Forelimb muscle (tissue), 1 donor: Measurements from ENCODE around the gene COQ8A. TPM values are rescaled to one million over a fixed set of nuclear protein-coding genes. Genes with fewer than 3 reads are reported as not detected.
A peak's percentile ranks its signal among the peaks of the same experiment; 100 is the strongest.

Experiments used
- DNase-seq: peaks from one replicate; pipeline ENCODE4 v3.0.0-alpha.2; 2013; ENCODE audit warnings: low read depth
- polyA plus RNA-seq: library from polyadenylated mRNA; unstranded; fragments of 120-200 nt; gene quantifications from one replicate; pipeline ENCODE4 v1.2.1, GENCODE V29; 2013; ENCODE audit not compliant: insufficient read length

Gene COQ8A
- 78.1 TPM for polyA plus RNA-seq

DNA sequence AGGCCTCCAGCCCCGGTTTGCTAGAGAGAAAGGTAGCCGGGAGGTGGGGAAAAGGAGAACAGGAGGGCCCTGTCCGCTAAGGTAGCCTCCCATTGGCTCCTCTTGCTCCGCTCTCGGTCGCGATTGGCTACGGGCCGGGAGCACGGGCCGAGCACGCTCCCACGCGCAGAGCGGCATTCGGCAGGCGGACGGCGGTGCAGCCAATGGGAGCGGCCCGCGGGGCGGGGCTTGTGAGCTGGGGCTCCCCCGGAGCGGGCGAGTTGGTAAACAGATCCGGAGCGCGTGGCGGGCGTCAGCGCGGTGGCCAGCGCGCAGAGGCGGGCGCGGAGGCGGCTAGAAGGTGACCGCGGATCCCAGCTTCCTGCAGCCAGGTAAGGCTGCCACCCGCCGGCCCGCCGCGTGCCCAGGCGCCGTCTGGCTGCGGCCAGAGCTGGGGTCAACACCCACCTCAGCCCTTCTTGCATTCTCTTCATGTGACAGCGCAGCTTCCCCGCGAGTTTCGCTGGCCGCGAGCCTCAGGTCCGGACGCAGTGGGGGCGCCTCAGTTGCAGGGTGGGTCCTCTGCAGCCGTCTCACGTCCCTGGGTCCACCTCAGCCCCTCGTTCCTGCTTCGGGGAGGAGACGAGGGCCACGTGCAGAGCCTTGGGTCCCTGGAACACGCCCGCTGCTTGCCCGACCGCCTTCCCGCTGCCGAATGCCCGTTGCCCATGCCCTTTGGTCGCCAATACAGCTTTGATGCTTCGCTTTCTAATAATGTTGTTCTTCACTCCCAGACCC, at the start of gene COQ8A:
Gene COQ8A (plus strand): TSS at position 266 of the 777 bp plus-strand sequence. CDS start 21,092 bp downstream, outside the sequence.
- peak; percentile 98 for DNase-seq

DNA sequence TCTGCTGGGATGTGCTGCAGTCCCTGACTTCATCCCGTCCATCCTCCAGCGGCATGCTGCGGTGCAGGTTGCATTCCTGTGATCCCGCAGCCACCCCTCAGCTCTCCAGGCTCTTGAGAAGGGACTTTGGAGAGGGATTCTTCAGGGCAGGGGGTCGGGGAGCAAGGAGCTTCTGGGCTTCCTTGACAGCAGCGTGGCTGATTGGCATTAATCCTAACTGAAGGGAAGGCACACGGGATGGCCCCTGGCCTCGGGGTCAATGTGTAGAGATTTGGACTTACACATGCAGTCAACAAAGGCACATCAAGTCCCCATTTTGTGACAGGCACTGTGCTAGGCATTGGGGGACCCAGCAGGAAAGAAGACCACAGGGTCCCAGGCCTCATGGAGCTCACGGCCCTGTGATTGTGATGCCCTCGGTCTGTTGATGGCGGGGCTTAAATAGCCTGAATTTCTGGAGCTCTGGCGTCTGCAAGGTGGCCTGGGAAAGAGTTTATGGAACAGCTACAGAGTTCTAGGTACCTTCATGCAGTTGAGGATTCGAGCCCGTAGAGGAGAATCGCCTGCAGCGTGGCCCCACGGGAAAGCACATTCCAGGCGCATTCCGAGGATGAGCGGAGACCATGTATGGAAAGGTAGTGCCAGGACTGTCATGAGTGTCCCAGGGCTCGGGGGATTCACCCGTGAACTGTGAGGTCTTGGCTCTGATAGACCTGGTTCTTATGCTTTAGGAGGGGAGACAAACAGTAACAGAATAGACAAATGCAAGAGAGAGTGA, 49.6 kb upstream of the COQ8A start:
- no peak for DNase-seq

DNA sequence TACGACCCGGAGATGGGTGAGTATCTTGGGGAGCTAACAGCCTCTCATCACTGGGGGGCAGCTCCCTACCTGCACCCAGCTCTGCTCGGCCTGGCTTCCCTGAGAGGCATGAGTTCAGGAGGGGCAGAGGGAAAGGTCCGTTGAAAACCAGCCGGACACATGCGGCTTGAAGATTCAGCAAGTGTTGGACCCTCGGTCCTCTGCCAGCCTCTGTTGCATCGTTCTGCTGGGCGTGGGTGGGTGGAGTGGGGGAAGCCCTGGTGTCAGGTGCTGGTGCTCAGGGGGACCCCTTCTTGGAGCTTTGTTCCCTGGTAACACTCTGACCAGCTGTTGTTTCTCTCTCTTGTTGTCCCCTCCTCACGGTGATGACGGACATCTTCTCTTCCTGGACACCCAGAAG, 48.7 kb upstream of the COQ8A start:
- no peak for DNase-seq

DNA sequence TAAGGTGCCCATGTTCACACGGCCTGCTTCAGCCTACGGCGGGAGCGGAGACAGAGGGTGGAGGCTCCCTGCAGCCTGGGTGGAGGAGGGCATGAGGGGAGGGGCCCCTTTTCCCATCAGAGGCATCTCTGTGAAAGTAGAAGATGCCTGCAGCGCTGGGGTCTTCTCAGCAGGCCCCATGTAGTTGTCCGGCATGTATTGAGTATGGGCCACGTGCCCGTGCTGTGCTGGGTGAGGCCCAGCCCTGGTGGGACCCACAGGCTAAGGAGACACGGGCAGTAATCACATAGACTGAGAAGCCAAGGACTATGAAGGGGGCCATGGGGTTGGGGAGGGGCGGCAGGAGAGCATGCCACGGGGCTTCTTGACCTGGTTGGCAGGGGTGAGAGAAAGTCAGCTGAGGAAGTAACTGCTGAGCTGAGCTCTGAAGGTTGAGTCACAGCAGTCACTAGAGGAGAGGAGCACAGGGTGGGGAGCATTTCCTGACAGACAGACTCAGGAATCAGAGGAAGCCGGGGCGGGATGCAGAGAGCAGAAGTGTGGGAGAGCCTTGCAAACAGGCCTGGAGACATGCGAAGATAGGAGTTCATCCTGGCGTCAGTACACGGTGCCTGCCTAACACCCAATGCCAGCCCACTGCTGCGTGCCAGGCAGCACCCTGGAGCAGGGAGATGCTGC, 48.1 kb upstream of the COQ8A start:
- DNase-seq = no peak

DNA sequence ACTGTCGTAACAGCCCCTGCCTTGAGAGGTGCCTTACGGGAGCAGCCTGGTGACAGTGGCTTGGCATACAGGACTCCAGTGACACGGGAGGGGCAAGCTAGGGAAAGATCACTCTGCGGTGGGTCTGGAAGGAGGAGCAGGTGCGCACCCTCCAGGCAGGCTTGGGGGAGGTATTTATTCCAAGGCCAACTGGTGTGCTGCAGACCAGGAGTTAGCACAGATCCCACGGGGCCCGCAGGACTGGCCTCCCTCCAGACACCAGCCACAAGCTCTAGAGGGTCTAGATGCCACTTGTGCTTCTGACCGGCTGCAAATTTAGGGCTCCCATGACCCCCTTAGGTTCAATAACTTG, 47.6 kb upstream of the COQ8A start:
- DNase-seq = no peak

GRCh38 chr1:226893936-226894335, 46.2 kb upstream of the COQ8A start:
- no peak for DNase-seq

GRCh38 chr1:226894826-226895225, 45.3 kb upstream of the COQ8A start:
- DNase-seq = no peak

DNA sequence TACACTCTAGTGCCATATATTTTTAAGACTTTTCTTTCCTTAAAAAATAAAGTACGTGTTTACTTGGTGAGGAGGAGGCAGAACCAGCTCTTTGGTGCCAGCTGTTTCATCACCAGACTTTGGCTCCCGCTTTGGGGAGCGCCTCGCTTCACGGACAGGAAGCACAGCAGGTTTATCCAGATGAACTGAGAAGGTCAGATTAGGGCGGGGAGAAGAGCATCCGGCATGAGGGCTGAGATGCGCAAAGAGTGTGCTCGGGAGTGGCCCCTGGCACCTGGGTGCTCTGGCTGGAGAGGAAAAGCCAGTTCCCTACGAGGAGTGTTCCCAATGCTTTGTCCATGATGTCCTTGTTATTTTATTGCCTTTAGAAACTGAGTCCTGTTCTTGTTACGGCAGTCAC, 44.5 kb upstream of the COQ8A start:
- no peak for DNase-seq

DNA sequence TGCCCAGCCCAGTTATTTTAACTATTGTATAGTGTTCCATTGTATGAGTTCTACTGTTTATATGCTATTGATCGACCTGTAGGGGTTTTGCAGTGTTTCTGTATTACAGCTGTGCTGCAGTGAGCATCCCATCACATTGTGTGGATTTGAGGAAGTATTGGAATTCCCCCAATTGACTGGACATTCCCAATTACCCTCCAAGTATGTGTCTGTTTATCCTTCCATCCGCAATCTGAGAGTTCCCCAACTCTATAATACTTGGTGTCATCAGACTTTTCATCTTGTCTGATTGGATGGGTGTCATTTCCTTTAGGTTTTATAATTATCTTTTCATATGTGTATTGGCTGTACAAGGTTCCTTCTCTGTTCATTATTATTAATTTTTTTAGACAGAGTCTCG, 41.8 kb upstream of the COQ8A start:
- no peak for DNase-seq

DNA sequence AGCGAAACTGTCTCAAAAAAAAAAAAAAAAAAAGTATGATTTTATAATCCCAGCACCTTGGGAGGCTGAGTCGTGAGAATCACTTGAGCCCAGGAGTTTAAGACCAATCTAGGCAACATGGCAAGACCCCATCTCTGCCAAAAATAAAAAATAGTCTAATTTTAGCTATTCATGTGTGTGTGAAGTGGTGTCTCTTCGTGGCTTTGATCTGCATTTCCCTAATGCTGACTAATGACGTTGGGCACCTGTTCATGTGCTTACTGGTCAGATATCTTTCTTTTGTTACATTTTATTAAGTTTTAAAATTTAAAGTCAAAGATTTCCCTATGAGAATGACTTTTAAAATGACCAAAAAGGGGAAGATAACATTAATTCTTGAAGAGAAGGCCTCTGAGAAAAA, 38.7 kb upstream of the COQ8A start:
- DNase-seq = no peak

GRCh38 chr1:226902601-226903000, 37.5 kb upstream of the COQ8A start:
- DNase-seq = no peak

GRCh38 chr1:226903819-226904716, 36.0 kb upstream of the COQ8A start:
- peak; percentile 22 for DNase-seq

GRCh38 chr1:226904772-226905171, 35.3 kb upstream of the COQ8A start:
- no peak for DNase-seq

GRCh38 chr1:226908419-226908818, 31.7 kb upstream of the COQ8A start:
- no peak for DNase-seq

DNA sequence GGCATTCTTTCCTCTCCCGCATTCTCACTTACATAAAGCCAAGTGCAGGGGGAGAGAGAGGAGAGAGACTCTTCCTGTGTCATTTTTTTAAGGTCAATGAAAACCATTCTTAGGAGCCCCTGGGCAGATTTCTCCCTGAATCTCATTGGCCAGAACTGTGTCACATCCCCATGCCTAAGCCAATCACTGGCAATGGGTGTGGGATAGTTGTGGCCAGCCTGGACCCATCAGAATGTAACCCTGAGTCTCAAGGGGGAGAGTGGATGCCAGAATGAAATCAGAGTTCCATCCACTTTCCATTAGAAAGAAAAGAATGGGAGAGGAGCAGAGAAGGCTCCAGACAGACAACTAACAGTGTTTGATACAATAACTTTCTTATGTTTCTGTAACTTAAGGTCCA, 31.2 kb upstream of the COQ8A start:
- no peak for DNase-seq

DNA sequence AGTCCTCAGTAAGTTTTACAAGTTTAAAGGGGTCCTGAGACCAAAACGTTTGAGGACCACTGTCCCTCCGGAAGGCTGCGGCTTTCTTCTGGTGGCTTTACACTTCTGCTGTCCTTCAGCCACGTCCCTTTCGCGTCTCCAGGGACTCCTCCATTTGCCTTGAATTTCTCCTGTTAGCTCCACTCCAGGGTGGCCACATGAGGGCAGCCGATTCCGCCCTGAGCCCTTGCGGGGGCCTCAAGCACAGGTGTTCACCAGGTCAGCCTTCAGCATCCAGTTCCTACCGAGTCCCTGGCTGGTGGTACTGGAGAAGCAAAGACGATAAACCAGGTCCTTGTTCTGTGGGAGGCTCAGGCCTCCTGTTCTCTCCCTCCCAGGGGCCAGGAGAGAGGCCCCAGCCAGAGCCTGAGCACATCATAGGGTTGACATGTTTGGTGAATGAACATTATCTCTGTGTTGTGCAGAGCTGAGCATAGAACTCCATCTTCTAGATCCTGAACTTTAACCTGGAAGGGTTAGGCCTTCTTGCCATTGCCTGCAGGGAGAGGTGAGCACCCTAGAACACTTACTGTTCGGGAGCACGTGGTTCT, 27.4 kb upstream of the COQ8A start:
- DNase-seq = no peak

DNA sequence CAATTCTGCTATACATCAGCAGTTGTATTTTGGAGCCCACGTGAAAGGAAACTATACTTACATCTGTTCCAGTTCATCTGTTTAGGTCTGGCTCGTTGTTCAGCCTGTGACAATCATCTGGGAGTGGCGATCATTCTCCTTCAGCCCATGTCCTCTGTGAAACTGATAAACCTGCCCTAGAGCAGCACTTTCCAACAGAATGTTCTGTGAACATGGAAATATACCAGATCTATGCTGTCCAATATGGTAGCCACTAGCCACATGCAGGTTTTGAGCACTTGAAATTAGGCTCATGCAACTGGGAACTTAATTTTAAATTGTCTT, 24.5 kb upstream of the COQ8A start:
- no peak for DNase-seq

- DNase-seq = no peak
Measured at GRCh38 chr1:226916497-226916896, 23.6 kb upstream of the COQ8A start.

GRCh38 chr1:226919587-226919986, 20.5 kb upstream of the COQ8A start:
- DNase-seq = no peak

GRCh38 chr1:226919995-226920394, 20.1 kb upstream of the COQ8A start:
- no peak for DNase-seq

- no peak for DNase-seq
Measured at GRCh38 chr1:226920446-226920894, 19.6 kb upstream of the COQ8A start.
